Kidney epithelial cell (primary cell): ENCODE measurements around the gene SLC5A4. TPM values are rescaled to one million over a fixed set of nuclear protein-coding genes. Genes with fewer than 3 reads are reported as not detected.

ENCODE experiments used
- DNase-seq: peaks from one replicate; pipeline ENCODE4 v3.0.0-alpha.2; 2010; ENCODE audit warnings: low read depth
- H3K27me3 ChIP-seq: 2 replicates; pipeline ENCODE4 v1.6.0; 2011; ENCODE audit warnings: low read length; ENCODE audit not compliant: control insufficient read depth, insufficient read depth
- H3K36me3 ChIP-seq: 2 replicates; pipeline ENCODE4 v1.5.1; 2011; ENCODE audit warnings: low read length; ENCODE audit not compliant: control insufficient read depth, insufficient read depth
- H3K4me3 ChIP-seq: 2 replicates; pipeline ENCODE4 v1.5.1; 2011; ENCODE audit warnings: low read depth, mild to moderate bottlenecking, control low read depth, low read length
- total RNA-seq: library from RNA; depleted of rRNA; stranded (reverse); fragments of >200 nt; gene quantifications from 2 replicates; pipeline ENCODE4 v1.2.3, GENCODE V29; 2015
- TF ChIP-seq, protein P1 (sequence below): IDR thresholded peaks from 2 replicates; pipeline ENCODE4 v1.5.1; 2011; ENCODE audit warnings: mild to moderate bottlenecking, moderate library complexity, low read length, control low read depth, inconsistent platforms; ENCODE audit not compliant: insufficient read depth, poor library complexity, severe bottlenecking

Gene SLC5A4
- total RNA-seq, 1 donor from 2014 or later = 0.79 TPM

DNA sequence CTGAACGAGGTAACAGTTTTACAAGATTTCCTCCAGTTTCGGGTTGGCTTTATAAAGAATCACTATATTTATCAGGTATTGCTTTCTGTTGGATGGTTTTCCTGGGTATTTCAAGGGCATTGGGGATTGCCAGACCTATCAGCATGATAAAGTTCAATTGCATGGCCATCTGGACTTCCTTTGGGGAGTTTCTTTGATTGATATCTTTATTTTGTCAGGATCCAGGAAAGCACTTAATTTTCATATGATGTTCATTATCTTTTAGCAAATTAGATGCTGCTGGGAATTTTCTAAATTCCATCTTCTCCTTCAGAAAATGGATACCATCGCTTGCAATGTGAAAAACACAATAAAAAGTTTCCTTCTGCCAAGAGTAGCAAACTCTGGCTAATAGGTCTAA is 71.5 kb downstream of the SLC5A4 start:
- H3K36me3 ChIP-seq = no peaks in the 10 kb centered on the region
- no peak overlapping the region for H3K4me3 ChIP-seq
- no peaks in the 10 kb centered on the region for H3K27me3 ChIP-seq
- TF ChIP-seq, protein P1, sequence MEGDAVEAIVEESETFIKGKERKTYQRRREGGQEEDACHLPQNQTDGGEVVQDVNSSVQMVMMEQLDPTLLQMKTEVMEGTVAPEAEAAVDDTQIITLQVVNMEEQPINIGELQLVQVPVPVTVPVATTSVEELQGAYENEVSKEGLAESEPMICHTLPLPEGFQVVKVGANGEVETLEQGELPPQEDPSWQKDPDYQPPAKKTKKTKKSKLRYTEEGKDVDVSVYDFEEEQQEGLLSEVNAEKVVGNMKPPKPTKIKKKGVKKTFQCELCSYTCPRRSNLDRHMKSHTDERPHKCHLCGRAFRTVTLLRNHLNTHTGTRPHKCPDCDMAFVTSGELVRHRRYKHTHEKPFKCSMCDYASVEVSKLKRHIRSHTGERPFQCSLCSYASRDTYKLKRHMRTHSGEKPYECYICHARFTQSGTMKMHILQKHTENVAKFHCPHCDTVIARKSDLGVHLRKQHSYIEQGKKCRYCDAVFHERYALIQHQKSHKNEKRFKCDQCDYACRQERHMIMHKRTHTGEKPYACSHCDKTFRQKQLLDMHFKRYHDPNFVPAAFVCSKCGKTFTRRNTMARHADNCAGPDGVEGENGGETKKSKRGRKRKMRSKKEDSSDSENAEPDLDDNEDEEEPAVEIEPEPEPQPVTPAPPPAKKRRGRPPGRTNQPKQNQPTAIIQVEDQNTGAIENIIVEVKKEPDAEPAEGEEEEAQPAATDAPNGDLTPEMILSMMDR = no peak
- no peak for DNase-seq

DNA sequence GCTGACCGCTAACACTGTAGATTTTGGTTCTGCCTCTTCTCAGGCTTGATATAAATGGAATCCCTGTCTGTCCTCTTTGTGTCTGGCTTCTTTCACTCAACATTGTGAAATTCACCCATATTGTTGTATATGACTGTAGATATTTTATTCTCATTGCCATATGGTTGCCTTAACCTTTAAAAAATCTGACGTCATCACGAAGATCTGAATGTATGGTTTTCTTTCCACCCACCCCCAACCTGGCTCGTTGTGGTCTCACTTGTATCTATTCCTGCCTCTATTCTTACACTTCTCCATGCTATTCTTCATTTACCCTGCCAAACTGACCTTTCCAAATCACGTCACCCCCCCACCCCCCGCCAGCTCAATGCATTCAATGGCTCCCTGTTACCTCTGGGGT is 74.1 kb downstream of the SLC5A4 start:
- Histone ChIP-seq H3K36me3 (no peaks in the 10 kb centered on the region), H3K4me3 (no peak overlapping the region), H3K27me3 (peaks cover 4% of the 10 kb centered on the region)
- TF ChIP-seq, protein P1 = no peak
- no peak for DNase-seq

GRCh38 chr22:32177221-32177765 is 77.9 kb downstream of the SLC5A4 start:
- Histone ChIP-seq H3K4me3 (no peak overlapping the region), H3K27me3 (peaks cover 18% of the 10 kb centered on the region), H3K36me3 (no peaks in the 10 kb centered on the region)
- no peak for DNase-seq
- TF ChIP-seq, protein P1 = no peak

- DNase-seq = no peak
Observed at GRCh38 chr22:32175683-32176644, 79.2 kb downstream of the SLC5A4 start.

DNA sequence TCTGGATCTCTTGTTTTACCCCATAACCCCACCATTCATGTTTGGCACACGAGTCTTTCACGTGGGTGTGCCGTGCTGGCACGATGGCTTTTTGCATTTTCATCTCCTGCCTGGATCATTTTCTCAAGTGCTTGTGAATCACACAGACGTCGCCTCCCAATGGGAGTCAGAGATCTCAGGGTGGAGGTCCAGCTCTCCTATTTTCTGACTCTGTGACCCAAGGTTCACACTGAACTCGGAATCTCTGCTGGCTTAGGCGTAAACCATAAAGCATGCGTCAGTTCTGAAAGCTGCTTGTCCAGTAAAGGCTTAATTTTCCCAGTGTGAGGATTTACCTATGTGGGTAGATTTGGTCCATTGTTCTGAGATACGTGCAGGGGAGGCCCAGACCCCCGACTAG is 80.0 kb downstream of the SLC5A4 start:
- no peak overlapping the region for H3K4me3 ChIP-seq
- no peaks in the 10 kb centered on the region for H3K36me3 ChIP-seq
- no peak for DNase-seq
- H3K27me3 ChIP-seq = peaks cover 18% of the 10 kb centered on the region
- TF ChIP-seq, protein P1 = no peak

More at GRCh38 chr22:32175683-32176644, 79.2 kb downstream of the SLC5A4 start:
- no peak overlapping the region for H3K4me3 ChIP-seq
- H3K27me3 ChIP-seq = peaks cover 18% of the 10 kb centered on the region
- TF ChIP-seq, protein P1 = no peak
- H3K36me3 ChIP-seq = no peaks in the 10 kb centered on the region

Other genes starting within 250 kb of the SLC5A4 start
- gene SLC5A1, start 212.1 kb downstream of the SLC5A4 start, total RNA-seq = 0.38 and 0.55 TPM in 2 replicates
- gene C22orf42, start 96.0 kb downstream of the SLC5A4 start, total RNA-seq = not detected in 2 replicates
- gene RFPL2, start 50.3 kb downstream of the SLC5A4 start, total RNA-seq = not detected in 2 replicates
- not detected in 2 replicates for gene RFPL3, start 102.5 kb upstream of the SLC5A4 start, total RNA-seq
- gene RTCB, start 156.9 kb upstream of the SLC5A4 start, total RNA-seq = 91.6 and 95.7 TPM in 2 replicates
- not detected in 2 replicates for gene BPIFC, start 209.1 kb upstream of the SLC5A4 start, total RNA-seq
- 102 and 105 TPM in 2 replicates for gene FBXO7, start 219.5 kb upstream of the SLC5A4 start, total RNA-seq